HAP-1 (cell line): ENCODE results near the gene ACKR3.

Experiments
- DNase-seq, 2 experiments: peaks; one replicate each; pipeline ENCODE4 v3.0.0-alpha.2; 2016 to 2020; ENCODE audit warnings: low spot score in 2 of 2
- H3K27me3 ChIP-seq: fragments of 250-450 bp; sonication (Bioruptor Pico); 2 replicates; pipeline ENCODE4 v1.5.1; 2020; ENCODE audit warnings: low read depth, mild to moderate bottlenecking, moderate library complexity
- H3K36me3 ChIP-seq: fragments of 250-450 bp; sonication (Bioruptor Pico); replicated peaks from 2 replicates; pipeline ENCODE4 v1.5.1; 2020; ENCODE audit warnings: mild to moderate bottlenecking
- H3K4me1 ChIP-seq: fragments of 250-450 bp; sonication (Bioruptor Pico); 2 replicates; pipeline ENCODE4 v1.5.1; 2020; ENCODE audit warnings: mild to moderate bottlenecking
- H3K4me3 ChIP-seq: fragments of 250-450 bp; sonication (Bioruptor Pico); 2 replicates; pipeline ENCODE4 v1.5.1; 2020; ENCODE audit warnings: mild to moderate bottlenecking, moderate library complexity
- H3K9me3 ChIP-seq: fragments of 250-450 bp; sonication (Bioruptor Pico); 2 replicates; pipeline ENCODE4 v1.5.1; 2020; ENCODE audit warnings: mild to moderate bottlenecking, moderate library complexity
- in situ Hi-C: fragments of 300-500 bp; cut with MboI; formaldehyde crosslinking; loops from 3 replicates; pipeline ENCODE4 v1.14.3; 2020; ENCODE audit warnings: low sequenced_read_pairs, inconsistent platforms, mixed read lengths

ACKR3 gene

DNA sequence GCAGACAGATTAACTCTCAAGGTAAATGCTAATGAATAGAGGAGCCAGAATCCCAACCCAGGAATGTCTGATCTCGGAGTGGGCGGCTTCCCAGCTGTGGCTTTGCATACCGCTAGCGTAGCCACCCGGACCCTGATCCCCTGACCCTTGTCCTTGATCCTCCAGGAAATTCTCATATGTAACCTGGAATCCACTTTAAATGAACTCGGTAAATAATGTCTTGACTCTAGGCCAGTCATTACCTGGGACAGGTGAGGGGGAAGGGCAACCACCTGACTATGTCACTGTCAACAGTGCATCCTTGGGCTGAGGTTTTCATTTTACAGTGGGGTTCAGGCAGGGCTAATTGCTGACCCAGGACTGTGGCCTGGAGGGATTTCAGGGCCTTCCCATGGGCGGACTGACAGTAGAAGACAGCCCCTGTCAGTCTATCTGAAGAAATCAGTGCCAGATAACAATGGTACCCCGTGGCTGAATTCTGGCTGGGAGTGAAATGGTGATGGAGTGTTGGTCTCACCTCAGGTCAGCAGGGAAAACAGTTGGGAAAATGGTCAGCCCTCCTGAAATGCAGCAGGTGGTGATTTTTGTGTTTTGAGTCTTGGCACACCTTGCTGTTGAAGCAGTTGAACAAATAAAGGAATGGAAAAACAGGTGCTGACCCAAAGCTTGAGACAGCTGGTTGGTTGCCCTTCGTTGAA, 9.6 kb downstream of the ACKR3 start:
- Histone ChIP-seq H3K27me3 (no peaks in the 10 kb centered on the region), H3K9me3 (no peaks in the 10 kb centered on the region; the same call in 1 of the 2 replicates), H3K36me3 (no peaks in the 10 kb centered on the region), H3K4me3 (no peak overlapping the region), H3K4me1 (no peaks in the 10 kb centered on the region)
- DNase-seq, result no peak
- in situ Hi-C loops, result no loop called here

DNA sequence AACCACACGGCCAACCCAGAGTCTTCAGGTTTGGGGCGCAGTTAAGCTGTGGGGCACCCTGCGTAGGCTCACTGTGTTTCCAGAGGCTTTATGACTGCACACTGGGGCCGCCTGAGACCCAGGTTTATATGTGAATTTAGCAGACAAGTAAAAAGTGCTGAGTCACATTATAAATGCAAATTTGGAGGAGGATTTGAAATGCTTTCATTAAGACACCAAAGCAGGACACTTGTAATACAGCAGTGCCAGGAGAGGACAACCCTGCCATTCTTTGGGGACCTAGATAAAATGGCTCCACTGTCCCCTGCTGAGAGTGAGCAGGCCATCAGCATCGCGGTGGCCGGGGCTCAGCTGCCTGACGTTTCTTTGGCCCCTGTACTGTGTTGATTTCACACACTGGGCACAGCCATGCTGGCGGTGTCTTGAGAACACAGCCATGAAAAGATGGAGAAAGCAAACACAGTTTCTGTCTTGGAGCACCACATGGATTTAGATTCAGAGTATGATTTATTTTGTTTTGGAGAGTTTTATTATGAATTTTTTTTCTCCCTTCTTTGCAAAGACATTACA, 10.2 kb downstream of the ACKR3 start:
- no peak overlapping the region for H3K4me3 ChIP-seq
- no peaks in the 10 kb centered on the region for H3K4me1 ChIP-seq
- H3K27me3 ChIP-seq, result no peaks in the 10 kb centered on the region
- DNase-seq, result no peak
- no peaks in the 10 kb centered on the region; the same call in 1 of the 2 replicates for H3K9me3 ChIP-seq
- in situ Hi-C loops, result no loop called here
- H3K36me3 ChIP-seq, result no peaks in the 10 kb centered on the region

DNA sequence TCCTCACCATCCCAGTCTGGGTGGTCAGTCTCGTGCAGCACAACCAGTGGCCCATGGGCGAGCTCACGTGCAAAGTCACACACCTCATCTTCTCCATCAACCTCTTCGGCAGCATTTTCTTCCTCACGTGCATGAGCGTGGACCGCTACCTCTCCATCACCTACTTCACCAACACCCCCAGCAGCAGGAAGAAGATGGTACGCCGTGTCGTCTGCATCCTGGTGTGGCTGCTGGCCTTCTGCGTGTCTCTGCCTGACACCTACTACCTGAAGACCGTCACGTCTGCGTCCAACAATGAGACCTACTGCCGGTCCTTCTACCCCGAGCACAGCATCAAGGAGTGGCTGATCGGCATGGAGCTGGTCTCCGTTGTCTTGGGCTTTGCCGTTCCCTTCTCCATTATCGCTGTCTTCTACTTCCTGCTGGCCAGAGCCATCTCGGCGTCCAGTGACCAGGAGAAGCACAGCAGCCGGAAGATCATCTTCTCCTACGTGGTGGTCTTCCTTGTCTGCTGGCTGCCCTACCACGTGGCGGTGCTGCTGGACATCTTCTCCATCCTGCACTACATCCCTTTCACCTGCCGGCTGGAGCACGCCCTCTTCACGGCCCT, 11.2 kb downstream of the ACKR3 start:
- Histone ChIP-seq H3K27me3 (no peaks in the 10 kb centered on the region), H3K36me3 (no peaks in the 10 kb centered on the region), H3K4me1 (no peaks in the 10 kb centered on the region), H3K9me3 (no peaks in the 10 kb centered on the region; the same call in 1 of the 2 replicates), H3K4me3 (no peak overlapping the region)
- in situ Hi-C loops, result no loop called here
- DNase-seq, result no peak

DNA sequence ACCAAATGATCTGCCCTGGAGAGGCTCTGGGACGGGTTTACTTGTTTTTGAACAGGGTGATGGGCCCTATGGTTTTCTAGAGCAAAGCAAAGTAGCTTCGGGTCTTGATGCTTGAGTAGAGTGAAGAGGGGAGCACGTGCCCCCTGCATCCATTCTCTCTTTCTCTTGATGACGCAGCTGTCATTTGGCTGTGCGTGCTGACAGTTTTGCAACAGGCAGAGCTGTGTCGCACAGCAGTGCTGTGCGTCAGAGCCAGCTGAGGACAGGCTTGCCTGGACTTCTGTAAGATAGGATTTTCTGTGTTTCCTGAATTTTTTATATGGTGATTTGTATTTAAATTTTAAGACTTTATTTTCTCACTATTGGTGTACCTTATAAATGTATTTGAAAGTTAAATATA, 11.9 kb downstream of the ACKR3 start:
- Histone ChIP-seq H3K4me3 (no peak overlapping the region), H3K9me3 (no peaks in the 10 kb centered on the region; the same call in 1 of the 2 replicates), H3K36me3 (no peaks in the 10 kb centered on the region), H3K27me3 (no peaks in the 10 kb centered on the region), H3K4me1 (no peaks in the 10 kb centered on the region)
- DNase-seq, result no peak
- in situ Hi-C loops, result no loop called here

DNA sequence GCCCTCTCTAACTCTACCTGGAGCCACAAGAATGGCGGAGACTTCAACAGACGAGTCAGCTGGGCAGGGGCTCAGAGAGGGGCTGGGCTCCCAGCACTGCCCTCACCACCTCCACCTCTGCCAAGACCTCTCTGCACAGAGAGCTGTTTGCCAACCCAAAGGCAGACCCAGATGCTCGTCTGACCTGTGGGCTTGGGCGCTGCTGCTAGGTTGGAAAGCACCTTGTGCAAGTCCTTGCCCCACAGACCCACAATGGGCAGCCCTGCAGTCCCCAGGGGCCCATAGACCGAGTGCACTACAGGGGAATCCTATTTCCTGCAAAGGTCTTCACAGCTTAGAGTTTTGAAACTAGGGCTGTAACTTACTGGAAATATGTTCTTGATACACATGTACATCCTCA, 13.3 kb downstream of the ACKR3 start:
- Histone ChIP-seq H3K36me3 (no peaks in the 10 kb centered on the region), H3K9me3 (no peaks in the 10 kb centered on the region; the same call in 1 of the 2 replicates), H3K4me1 (no peaks in the 10 kb centered on the region), H3K27me3 (no peaks in the 10 kb centered on the region), H3K4me3 (no peak overlapping the region)
- no peak for DNase-seq
- in situ Hi-C loops, result no loop called here

DNA sequence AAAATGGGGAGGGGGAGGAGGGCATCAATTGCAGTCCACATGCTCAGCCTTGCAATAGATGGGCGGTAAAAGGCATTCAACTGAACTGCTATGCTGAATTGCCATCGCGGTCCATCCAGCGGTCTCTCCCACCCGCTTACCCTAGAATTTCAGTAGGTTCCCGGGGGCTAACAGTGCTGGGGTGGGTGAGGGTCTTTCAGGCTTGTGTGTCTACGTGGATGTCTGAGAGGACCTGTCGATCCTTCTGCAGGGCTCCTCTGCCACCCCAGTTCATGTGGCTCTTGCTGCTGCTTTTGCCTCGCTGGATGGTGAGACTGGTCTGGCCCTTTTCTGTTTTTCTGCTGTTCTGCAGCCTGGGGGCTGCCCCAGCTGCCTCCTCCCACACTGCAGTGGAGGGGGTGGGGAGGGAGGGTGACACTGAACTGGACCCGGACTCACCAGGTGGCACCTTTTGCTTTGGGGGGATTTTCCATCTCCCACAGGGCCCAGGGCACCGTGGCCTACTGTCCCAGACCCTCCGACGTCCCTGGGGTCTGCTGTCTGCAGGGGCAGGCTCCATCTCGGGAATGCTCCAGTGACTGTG, 14.1 kb downstream of the ACKR3 start:
- no peaks in the 10 kb centered on the region for H3K36me3 ChIP-seq
- in situ Hi-C loops, result no loop called here
- no peaks in the 10 kb centered on the region for H3K4me1 ChIP-seq
- H3K27me3 ChIP-seq, result no peaks in the 10 kb centered on the region
- DNase-seq, result no peak
- H3K4me3 ChIP-seq, result no peak overlapping the region
- no peaks in the 10 kb centered on the region; the same call in 1 of the 2 replicates for H3K9me3 ChIP-seq

DNA sequence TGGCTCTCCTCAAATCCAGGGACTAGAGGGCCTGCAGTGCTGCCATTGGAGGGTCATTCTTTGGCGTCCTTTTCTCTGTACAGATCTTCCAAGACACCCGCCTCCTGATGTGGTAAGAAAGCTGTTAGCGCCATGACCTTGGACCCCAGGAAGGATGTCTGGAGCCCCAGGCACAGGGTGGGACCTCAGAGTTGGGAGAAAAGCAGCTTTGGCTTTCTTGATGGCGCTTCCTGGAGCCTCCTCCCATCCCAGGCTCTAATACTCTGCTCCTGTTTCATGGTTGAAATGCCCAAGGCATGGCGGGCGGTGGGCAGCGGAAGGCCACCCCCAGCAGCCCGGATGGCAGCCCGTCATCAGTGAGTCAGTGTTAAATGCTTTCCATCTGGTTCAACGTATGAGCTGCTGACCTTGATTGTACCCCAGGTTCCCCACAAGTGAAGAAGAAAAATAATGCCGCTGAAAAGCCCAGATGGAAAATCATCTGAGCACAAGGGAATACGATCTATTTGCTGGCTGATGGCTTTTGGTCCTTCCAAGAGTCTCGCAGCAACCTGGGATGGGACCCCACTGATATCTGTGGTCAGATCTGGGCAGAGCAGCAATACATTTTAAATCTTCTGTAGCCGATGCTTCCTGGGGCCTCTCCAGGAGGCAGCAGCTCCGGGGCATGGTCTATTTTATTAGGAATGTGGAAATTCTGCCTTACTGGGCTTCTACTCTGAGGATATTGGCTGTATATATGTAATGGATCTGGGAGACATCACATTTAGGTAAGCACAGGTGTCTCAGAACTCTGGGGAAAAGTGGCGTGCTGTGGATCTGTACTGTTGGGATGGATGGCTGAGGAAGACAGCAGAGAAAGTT, 15.1 kb downstream of the ACKR3 start:
- DNase-seq, result no peak
- in situ Hi-C loops, result no loop called here

DNA sequence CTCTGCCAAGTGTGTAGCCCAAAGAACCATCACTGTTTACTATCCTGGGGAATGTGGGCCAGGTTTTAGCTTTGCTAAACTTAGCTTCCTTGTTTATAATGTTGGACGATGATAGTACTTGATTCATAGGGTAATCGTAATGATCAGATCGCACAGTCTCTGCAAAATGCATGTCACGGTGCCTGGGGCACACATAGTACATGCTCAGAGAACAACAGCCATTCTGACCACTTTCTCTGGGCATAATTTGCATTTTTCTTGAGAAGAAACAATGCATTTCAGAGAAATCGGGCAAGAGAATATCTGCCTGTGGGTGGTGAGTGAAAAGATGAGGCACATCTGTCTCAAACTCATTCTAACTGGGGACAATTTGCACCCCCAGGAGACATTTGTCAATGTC, 16.3 kb downstream of the ACKR3 start:
- Histone ChIP-seq H3K9me3 (no peaks in the 10 kb centered on the region; the same call in 1 of the 2 replicates), H3K36me3 (no peaks in the 10 kb centered on the region), H3K4me1 (no peaks in the 10 kb centered on the region), H3K27me3 (no peaks in the 10 kb centered on the region), H3K4me3 (no peak overlapping the region)
- DNase-seq, result no peak
- in situ Hi-C loops, result no loop called here

More for the DNA sequence above, 15.1 kb downstream of the ACKR3 start:
- H3K4me1 ChIP-seq, result no peaks in the 10 kb centered on the region
- H3K36me3 ChIP-seq, result no peaks in the 10 kb centered on the region
- H3K27me3 ChIP-seq, result no peaks in the 10 kb centered on the region
- no peaks in the 10 kb centered on the region; the same call in 1 of the 2 replicates for H3K9me3 ChIP-seq
- H3K4me3 ChIP-seq, result no peak overlapping the region

DNA sequence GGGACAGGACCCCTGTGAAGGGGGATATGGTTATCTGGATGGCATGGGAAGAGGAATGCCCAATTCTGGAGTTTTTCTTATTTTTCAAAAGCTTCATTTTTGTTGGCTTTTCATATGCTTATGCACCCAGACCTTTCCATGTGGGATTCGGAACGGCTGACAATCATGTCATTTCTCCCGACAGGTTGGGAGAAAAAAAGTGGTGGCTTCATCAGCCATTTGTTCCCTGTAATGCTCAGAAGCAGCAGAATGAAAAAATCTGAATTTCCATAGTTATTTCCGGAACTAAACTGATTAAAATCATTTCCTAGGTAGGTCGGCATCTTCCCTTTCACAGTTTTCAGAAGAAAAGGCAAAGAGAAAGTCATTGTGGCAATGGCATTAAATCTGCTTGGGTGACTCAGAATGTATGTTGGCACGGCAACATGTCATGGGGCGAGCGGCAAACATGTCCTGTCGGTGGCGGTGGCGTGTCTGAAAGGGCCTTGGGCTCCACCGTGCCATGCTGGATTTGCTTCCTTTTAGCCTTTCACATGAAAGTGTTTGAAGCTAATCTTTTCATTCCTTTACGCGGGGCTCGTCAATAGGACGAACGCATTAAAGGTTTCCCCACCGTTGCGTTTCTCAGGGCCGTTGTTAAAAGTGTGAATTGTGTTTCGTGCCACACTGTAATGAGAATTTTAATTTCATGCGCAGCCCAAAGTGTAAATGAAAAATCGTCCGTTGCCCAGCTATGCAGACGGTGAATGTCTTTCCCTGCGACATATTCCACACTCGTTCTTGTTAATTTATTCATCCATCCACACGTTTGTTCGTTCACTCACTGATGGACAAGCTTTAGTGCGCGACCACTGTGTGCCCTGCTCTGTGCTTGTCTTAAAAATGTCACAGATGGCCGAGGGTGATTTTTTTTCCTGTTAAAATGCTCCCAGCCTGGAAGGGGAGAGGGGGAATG, 18.5 kb downstream of the ACKR3 start:
- H3K9me3 ChIP-seq, result no peaks in the 10 kb centered on the region
- in situ Hi-C loops, result no loop called here
- H3K4me3 ChIP-seq, result no peak overlapping the region
- H3K27me3 ChIP-seq, result no peaks in the 10 kb centered on the region
- no peak for DNase-seq
- H3K36me3 ChIP-seq, result no peaks in the 10 kb centered on the region
- no peaks in the 10 kb centered on the region for H3K4me1 ChIP-seq

DNA sequence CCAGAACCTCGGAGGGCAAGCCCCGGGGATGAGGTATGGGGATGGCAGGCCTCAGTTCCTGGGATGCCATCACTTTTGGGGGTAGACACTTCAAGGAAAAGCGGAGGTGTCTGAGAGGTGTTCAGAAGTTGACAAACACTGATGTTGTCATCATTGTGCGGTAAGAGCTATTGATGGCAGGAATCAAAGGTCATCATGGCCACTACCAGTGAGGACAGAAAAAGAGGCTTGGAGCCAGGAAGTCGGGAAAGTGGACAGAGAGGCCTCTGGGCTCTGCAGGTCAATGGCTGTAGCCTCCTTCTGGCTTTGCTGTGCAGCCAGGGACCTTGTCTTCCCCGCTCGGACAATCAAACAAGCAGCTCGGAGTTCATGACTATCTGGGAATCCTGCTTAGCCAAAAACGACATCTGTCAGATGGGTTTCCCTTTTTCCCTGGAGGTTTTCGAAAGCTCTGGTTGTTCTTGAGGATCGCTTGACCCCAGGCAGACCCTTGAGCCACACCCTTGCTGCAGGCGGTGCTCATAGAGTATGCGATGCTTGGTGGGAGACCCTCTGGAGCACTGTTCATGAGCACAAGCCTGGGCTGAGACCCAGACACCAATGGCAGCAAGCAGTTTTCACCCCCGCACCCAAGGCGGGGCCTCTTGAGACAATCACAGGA, 19.4 kb downstream of the ACKR3 start:
- no peak for DNase-seq
- in situ Hi-C loops, result no loop called here
- no peaks in the 10 kb centered on the region for H3K9me3 ChIP-seq
- H3K4me1 ChIP-seq, result no peaks in the 10 kb centered on the region
- H3K4me3 ChIP-seq, result no peak overlapping the region
- no peaks in the 10 kb centered on the region for H3K27me3 ChIP-seq
- H3K36me3 ChIP-seq, result no peaks in the 10 kb centered on the region

DNA sequence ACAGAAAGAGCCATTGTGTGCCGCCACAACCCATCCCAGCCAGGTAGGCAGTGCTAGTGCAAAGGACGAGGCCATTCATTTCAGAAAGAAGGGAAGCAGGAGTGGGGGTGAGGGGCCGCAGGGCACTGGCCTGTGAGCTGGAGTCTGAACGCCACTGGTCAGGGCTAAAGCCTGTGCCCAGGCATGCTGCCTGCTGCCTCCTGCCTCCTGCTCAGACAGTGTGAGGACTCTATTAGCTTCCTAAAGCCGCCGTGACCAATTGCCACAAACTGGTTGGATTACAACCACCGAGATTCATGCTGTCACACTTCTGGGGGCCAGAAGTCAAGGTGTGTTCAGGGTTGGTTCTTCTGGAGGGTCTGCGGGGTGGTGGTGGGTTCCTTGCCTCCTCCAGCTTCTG, 21.2 kb downstream of the ACKR3 start:
- Histone ChIP-seq H3K4me3 (no peak overlapping the region), H3K36me3 (no peaks in the 10 kb centered on the region), H3K27me3 (no peaks in the 10 kb centered on the region), H3K9me3 (no peaks in the 10 kb centered on the region), H3K4me1 (no peaks in the 10 kb centered on the region)
- in situ Hi-C loops, result no loop called here
- no peak for DNase-seq

DNA sequence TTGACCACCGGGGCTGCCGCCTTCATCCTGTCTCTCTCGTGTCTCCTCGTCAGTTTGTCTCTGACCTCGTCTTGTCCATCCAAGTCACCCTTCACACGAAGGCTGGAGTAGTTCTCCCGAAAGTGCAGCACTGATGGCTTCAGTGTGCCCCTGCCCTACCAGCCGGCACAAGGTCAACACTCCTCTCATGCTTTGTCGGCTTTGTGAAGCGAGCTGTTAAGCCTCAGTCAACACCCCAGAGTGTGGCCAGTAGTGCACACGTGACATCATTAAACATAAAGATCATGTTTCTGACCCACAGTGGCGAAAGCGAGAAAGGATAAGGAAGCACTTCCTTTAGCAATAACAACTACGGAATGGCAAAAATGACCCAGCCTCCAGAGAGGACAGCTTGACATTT, 23.2 kb downstream of the ACKR3 start:
- no peak overlapping the region for H3K4me3 ChIP-seq
- no peak for DNase-seq
- no peaks in the 10 kb centered on the region for H3K27me3 ChIP-seq
- H3K4me1 ChIP-seq, result no peaks in the 10 kb centered on the region
- in situ Hi-C loops, result no loop called here
- H3K9me3 ChIP-seq, result no peaks in the 10 kb centered on the region
- no peaks in the 10 kb centered on the region for H3K36me3 ChIP-seq
